GM19239 (cell line): ENCODE results near the gene TRMT44.

Source experiments
- DNase-seq: peaks from one replicate; pipeline ENCODE4 v3.0.0; 2011; ENCODE audit warnings: low spot score; ENCODE audit not compliant: insufficient read length
- FAIRE-seq: peaks from 2 replicates; lab custom pipeline; 2011; peaks lifted over from hg19 to GRCh38; lab: Jason Lieb, UNC

Gene TRMT44, protein sequence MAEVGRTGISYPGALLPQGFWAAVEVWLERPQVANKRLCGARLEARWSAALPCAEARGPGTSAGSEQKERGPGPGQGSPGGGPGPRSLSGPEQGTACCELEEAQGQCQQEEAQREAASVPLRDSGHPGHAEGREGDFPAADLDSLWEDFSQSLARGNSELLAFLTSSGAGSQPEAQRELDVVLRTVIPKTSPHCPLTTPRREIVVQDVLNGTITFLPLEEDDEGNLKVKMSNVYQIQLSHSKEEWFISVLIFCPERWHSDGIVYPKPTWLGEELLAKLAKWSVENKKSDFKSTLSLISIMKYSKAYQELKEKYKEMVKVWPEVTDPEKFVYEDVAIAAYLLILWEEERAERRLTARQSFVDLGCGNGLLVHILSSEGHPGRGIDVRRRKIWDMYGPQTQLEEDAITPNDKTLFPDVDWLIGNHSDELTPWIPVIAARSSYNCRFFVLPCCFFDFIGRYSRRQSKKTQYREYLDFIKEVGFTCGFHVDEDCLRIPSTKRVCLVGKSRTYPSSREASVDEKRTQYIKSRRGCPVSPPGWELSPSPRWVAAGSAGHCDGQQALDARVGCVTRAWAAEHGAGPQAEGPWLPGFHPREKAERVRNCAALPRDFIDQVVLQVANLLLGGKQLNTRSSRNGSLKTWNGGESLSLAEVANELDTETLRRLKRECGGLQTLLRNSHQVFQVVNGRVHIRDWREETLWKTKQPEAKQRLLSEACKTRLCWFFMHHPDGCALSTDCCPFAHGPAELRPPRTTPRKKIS

GRCh38 chr4:8440492-8441311 lies at the start of gene TRMT44, which contains the start of gene ACOX3:
TSS of gene TRMT44 (plus strand) at chr4:8440777. CDS start at chr4:8440823, 46 bp downstream.
TSS of gene ACOX3 (minus strand) at chr4:8440723. CDS start at chr4:8416521, 24,202 bp downstream.
- peak; percentile 78 for DNase-seq
- no peak for FAIRE-seq

DNA sequence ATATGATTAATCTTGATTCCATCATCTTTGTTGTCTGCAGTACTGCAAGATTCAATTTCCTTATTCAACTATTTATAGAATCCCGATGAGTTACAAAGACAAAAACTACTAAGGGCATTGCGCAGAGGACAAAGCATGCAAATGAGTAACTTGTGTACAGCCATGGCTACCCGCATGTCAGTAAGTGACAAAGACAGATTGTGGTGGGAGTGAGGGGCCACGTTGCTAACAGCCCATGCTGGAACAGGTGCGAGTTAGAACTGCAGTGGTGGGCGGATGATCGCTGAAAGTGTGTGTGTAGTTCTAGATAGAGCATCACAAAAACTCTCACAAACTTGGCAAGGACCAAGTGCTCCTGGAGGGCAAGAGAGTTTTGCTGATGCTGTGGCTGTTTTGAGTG lies 49.5 kb upstream of the TRMT44 start:
- DNase-seq (no peak), FAIRE-seq (no peak)

- FAIRE-seq (peak; percentile 73), DNase-seq (no peak)
Observed at GRCh38 chr4:8391972-8392371, 48.6 kb upstream of the TRMT44 start.

GRCh38 chr4:8392591-8393190 lies 47.9 kb upstream of the TRMT44 start:
- FAIRE-seq (no peak), DNase-seq (no peak)

DNA sequence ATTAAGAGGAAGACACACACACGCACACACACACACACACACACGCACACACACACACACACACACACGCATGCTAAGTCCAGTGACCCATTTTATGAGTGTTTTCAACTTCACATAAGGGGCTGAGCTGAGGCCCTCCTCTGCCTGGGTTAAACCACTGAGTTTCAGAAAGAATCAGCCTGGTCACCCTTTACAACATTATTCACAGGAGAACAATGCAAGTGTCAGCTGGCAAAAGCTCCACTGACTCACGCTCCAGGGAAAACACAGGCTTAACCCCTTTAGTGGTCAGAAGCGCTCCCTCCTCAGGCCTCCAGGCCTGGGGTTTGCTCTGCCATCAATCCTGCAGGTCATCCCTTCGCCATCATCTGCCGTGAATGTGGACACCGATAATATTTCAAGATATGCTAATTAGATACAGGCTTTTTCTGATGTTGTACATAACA lies 47.0 kb upstream of the TRMT44 start:
- FAIRE-seq (no peak), DNase-seq (no peak)

DNA sequence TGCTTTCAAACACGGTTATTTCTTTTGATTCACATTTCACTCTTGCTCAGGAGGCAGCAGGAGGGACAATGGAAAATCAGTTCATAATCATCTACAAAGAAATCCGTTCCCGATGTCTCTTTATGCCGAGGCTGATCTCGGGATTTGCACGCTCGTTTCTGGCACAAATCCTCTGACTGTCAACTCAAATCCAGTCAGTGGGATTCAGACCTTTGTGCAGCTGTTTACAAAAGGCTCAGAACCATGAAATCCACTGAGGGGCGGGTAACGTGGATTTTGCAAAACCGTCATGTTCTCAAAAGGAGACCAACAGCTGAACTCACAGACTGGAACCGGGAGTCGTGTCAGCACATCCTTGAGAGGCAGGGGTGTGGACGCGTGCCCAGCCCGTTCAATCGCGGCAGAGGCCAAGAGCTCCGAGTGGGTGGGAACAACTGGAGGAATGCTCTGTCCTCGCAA lies 46.5 kb upstream of the TRMT44 start:
- FAIRE-seq (no peak), DNase-seq (no peak)

DNA sequence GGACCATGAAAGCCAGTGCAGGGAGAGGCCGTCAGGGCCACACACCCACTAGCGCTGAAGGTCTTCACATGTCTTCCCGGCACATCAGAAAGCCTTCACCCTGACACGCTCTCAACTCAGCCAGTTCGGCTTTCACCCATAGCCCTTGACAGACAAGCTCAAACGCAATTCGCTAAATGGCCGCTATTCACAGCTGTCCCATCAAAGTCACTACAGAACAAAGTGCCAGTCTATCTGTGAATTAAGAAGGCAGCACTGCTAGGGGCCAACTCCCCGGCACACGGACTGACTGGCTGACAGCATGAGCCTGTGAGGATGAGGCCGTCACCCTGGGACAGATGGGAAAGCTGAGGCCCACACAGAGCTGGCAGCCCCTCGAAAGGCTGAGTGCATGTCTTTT lies 45.8 kb upstream of the TRMT44 start:
- no peak for FAIRE-seq
- no peak for DNase-seq

GRCh38 chr4:8395504-8396296 lies 44.9 kb upstream of the TRMT44 start:
- FAIRE-seq (no peak), DNase-seq (no peak)

GRCh38 chr4:8396762-8397406 lies 43.7 kb upstream of the TRMT44 start:
- FAIRE-seq: no peak

DNA sequence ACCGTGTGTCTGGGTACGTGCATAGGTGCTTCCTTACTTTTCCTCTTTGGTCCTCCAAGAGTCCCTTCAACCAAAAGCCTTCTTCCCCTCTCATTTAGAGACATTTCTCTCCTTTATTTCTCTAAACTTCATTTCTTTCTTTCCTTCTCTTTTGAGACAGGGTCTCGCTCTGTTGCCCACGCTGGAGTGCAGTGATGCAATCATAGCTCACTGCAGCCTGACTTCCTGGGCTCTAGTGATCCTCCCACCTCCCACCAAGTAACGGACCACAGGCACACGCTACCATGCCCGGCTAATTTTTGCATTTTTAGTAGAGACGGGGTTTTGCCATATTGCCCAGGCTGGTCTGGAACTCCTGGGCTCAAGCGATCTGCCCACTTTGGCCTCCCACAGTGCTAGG lies 42.2 kb upstream of the TRMT44 start:
- DNase-seq: no peak
- FAIRE-seq: no peak

More at GRCh38 chr4:8396762-8397406, 43.7 kb upstream of the TRMT44 start:
- DNase-seq: no peak

GRCh38 chr4:8399298-8399697 lies 41.3 kb upstream of the TRMT44 start:
- FAIRE-seq (no peak), DNase-seq (no peak)

DNA sequence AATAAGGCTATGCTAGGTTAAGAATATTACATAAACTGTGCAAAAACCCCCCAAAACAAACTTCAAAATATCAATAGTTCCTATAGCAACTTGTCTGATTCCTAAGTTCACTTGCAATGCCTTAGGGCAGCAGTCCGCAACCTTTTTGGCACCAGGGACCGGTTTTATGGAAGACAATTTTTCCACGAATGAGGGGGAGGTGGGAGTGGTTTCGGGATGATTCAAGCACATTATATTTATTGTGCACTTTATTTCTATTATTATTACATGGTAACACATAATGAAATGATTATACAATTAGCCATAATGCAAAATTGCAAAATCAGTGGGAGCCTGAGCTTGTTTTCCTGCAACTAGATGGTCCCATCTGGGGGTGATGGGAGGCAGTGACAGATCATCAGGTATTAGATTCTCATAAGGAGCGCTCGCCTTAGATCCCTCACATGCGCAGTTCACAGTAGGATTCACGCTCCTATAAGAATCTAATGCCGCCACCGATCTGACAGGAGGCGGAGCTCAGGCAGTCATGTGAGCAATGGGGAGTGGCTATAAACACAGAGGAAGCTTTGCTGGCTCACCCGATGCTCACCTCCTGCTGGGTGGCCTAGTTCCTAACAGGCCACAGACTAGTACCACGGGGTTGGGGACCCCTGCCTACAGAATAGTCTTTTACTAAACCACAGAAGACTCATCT lies 39.8 kb upstream of the TRMT44 start:
- FAIRE-seq: no peak
- no peak for DNase-seq

GRCh38 chr4:8401665-8402064 lies 38.9 kb upstream of the TRMT44 start:
- FAIRE-seq: no peak
- no peak for DNase-seq

DNA sequence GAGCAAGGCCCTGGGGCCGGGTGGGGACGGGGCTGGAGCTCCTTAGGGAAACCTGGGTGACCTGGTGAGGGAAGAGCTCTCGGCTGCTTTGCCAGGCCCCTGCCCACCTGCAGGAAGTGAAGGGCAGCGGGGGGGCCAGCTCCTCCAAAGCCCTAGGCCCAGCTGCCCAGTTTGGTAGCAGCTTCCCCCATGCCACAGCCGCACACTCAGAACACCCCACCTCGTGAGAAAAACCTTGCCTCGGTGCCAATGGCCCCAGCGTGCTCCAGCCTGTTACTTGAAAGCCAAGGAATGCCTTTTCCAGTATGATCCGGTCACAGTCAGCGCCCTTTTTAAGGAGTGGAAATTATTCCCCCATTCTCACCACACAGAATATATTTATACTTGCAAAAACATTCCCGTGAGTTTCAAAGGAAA lies 38.4 kb upstream of the TRMT44 start:
- DNase-seq (no peak), FAIRE-seq (no peak)

GRCh38 chr4:8402640-8403039 lies 37.9 kb upstream of the TRMT44 start:
- FAIRE-seq (no peak), DNase-seq (no peak)

- peak; percentile 49 for FAIRE-seq
- DNase-seq: peak; percentile 69
Observed at GRCh38 chr4:8403173-8403753, 37.3 kb upstream of the TRMT44 start.

DNA sequence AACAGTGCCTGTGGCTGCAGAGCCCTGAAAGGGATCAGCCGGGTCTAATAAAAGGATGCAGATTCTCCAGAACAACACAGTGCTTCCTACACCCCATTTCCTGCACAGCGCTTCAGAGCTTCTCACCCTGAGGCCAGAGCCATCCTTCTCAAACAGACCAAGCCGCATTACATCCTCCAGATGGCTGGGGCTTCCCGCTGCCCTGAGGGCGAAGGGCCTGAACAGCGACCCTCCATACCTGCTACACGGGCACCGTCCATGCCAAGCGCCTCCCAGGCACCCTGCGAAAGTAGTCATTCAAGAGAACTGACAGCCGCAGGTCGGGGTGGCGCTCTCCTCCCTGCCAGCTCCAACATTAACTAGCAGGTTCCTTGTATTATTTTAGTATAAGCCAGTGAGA lies 36.6 kb upstream of the TRMT44 start:
- no peak for FAIRE-seq
- DNase-seq: no peak
